Large intestine (tissue), 12 donors: Measurements from ENCODE around the gene LPCAT1. TPM values are rescaled to one million over a fixed set of nuclear protein-coding genes. Genes with fewer than 3 reads are reported as not detected.
A peak's percentile ranks its signal among the peaks of the same experiment; 100 is the strongest.
"Not testable (repeated sequence)": the region's sequence is repeated elsewhere in the genome, so short reads cannot be mapped to it uniquely, and the experiment has no call there.

ENCODE experiments used
- DNase-seq, 2 donors: peaks; one replicate each; pipeline versions ENCODE4 v3.0.0 to v3.0.0-alpha.2; 2013
- H3K27ac ChIP-seq: one replicate; pipeline ENCODE4 v1.5.1; 2013; ENCODE audit warnings: low read length
- H3K27me3 ChIP-seq: 2 replicates; pipeline ENCODE4 v1.6.1; 2013; ENCODE audit warnings: low read length; ENCODE audit not compliant: control insufficient read depth, insufficient read depth
- H3K36me3 ChIP-seq: 2 replicates; pipeline ENCODE4 v1.6.1; 2013; ENCODE audit warnings: low read length; ENCODE audit not compliant: control insufficient read depth, insufficient read depth
- H3K4me1 ChIP-seq: one replicate; pipeline ENCODE4 v1.6.1; 2013; ENCODE audit warnings: low read length; ENCODE audit not compliant: control insufficient read depth, insufficient read depth
- H3K4me3 ChIP-seq: one replicate; pipeline ENCODE4 v1.5.1; 2013; ENCODE audit warnings: low read length
- H3K9me3 ChIP-seq: one replicate; pipeline ENCODE4 v1.6.1; 2013; ENCODE audit warnings: mild to moderate bottlenecking, low read depth, low read length, moderate library complexity; ENCODE audit not compliant: control insufficient read depth
- WGBS: methylation state at CpG from one replicate; pipeline ENCODE4 v1.1.5; 2013; ENCODE audit warnings: low lambda C conversion rate; ENCODE audit not compliant: insufficient coverage; 5-methylcytosine and 5-hydroxymethylcytosine counted together
- long read RNA-seq, 11 donors: transcript quantifications; one replicate each; lab custom pipeline, GENCODE V29; 2026
- polyA plus RNA-seq: library from polyadenylated mRNA; unstranded; fragments of 120-200 nt; gene quantifications from one replicate; pipeline ENCODE4 v1.2.1, GENCODE V29; 2013

Gene LPCAT1
- polyA plus RNA-seq, result 14.8 TPM
- long read RNA-seq, donor 1, partial matches to known transcripts, result 0 of 2 reads
- long read RNA-seq, donor 1, other reads (novel, unspliced or antisense), result 0 of 2 reads
- long read RNA-seq, donor 2, partial matches to known transcripts, result 0 of 1 reads
- long read RNA-seq, donor 2, other reads (novel, unspliced or antisense), result 0 of 1 reads
- long read RNA-seq, donor 3, result 0 reads
- long read RNA-seq, donor 4, result 0 reads
- long read RNA-seq, donor 5, partial matches to known transcripts, result 0 of 2 reads
- long read RNA-seq, donor 5, other reads (novel, unspliced or antisense), result 0 of 2 reads
- long read RNA-seq, donor 6, partial matches to known transcripts, result 0 of 1 reads
- long read RNA-seq, donor 6, other reads (novel, unspliced or antisense), result 0 of 1 reads
- long read RNA-seq, donor 7, partial matches to known transcripts, result 0 of 3 reads
- long read RNA-seq, donor 7, other reads (novel, unspliced or antisense), result 0 of 3 reads
- long read RNA-seq, donor 8, partial matches to known transcripts, result 0 of 1 reads
- long read RNA-seq, donor 8, other reads (novel, unspliced or antisense), result 0 of 1 reads
- long read RNA-seq, donor 9, result 0 reads
- long read RNA-seq, donor 10, partial matches to known transcripts, result 0 of 2 reads
- long read RNA-seq, donor 10, other reads (novel, unspliced or antisense), result 0 of 2 reads
- long read RNA-seq, donor 11, partial matches to known transcripts, result 0 of 2 reads
- long read RNA-seq, donor 11, other reads (novel, unspliced or antisense), result 0 of 2 reads

GRCh38 chr5:1523793-1524480 lies at the start of gene LPCAT1:
LPCAT1 (minus strand) TSS chr5:1523960; CDS start chr5:1523844, 116 bp downstream.
- DNase-seq, result peak; percentile 42 to 71
- H3K27ac ChIP-seq, result no peak within 1 kb of the TSS
- H3K27me3 ChIP-seq, result peaks cover 15% of the 10 kb centered on the region
- H3K9me3 ChIP-seq, result no peaks in the 10 kb centered on the region
- WGBS, result no CpG with 5 or more reads among the region's 85 CpGs
- H3K4me3 ChIP-seq, result peak within 1 kb of the TSS; percentile 52
- H3K4me1 ChIP-seq, result peaks cover 6% of the 10 kb centered on the region
- H3K36me3 ChIP-seq, result peaks cover 8% of the 10 kb centered on the region

GRCh38 chr5:1571875-1572274 lies 48.1 kb upstream of the LPCAT1 start:
- H3K4me1 ChIP-seq, result peaks cover 13% of the 10 kb centered on the region
- not testable (repeated sequence) for H3K4me3 ChIP-seq, DNase-seq, H3K9me3 ChIP-seq, H3K27ac ChIP-seq, H3K36me3 ChIP-seq, H3K27me3 ChIP-seq
- WGBS, result no CpG with 5 or more reads among the region's 7 CpGs

GRCh38 chr5:1570975-1571374 lies 47.2 kb upstream of the LPCAT1 start:
- no CpG with 5 or more reads among the region's 10 CpGs for WGBS
- peaks cover 10% of the 10 kb centered on the region for H3K36me3 ChIP-seq
- DNase-seq, result no peak
- H3K9me3 ChIP-seq, result no peaks in the 10 kb centered on the region
- no peak overlapping the region for H3K4me3 ChIP-seq
- no peaks in the 10 kb centered on the region for H3K27me3 ChIP-seq
- peaks cover 13% of the 10 kb centered on the region for H3K4me1 ChIP-seq
- no peak overlapping the region for H3K27ac ChIP-seq

GRCh38 chr5:1568201-1568979 lies 44.6 kb upstream of the LPCAT1 start:
- H3K4me3 ChIP-seq, result no peak overlapping the region
- H3K27ac ChIP-seq, result peak overlapping the region; percentile 64
- WGBS, result 14% methylated on average over 1 of the region's 12 CpGs
- H3K9me3 ChIP-seq, result no peaks in the 10 kb centered on the region
- peak; percentile 73 to 85 for DNase-seq
- H3K4me1 ChIP-seq, result peaks cover 9% of the 10 kb centered on the region
- no peaks in the 10 kb centered on the region for H3K27me3 ChIP-seq
- peaks cover 11% of the 10 kb centered on the region for H3K36me3 ChIP-seq

GRCh38 chr5:1567527-1568200 lies 43.9 kb upstream of the LPCAT1 start:
- H3K4me1 ChIP-seq, H3K9me3 ChIP-seq, H3K4me3 ChIP-seq, H3K27me3 ChIP-seq: not testable (repeated sequence)
- Histone ChIP-seq H3K27ac (peak overlapping the region; percentile 64), H3K36me3 (peaks cover 11% of the 10 kb centered on the region)
- whole genome bisulfite sequencing, result 30% methylated on average over 2 of the region's 16 CpGs
- peak in 1 of 2 donors; percentile 39 for DNase-seq

- no peak overlapping the region for H3K27ac ChIP-seq
- WGBS, result no CpG with 5 or more reads among the region's 25 CpGs
- H3K4me1 ChIP-seq, result peaks cover 6% of the 10 kb centered on the region
- H3K4me3 ChIP-seq, result no peak overlapping the region
- no peaks in the 10 kb centered on the region for H3K27me3 ChIP-seq
- no peak for DNase-seq
- H3K36me3 ChIP-seq, result peaks cover 5% of the 10 kb centered on the region
- H3K9me3 ChIP-seq, result peaks cover 4% of the 10 kb centered on the region
These were observed 42.3 kb upstream of the LPCAT1 start for GRCh38 chr5:1565737-1566734.

- no peaks in the 10 kb centered on the region for H3K27me3 ChIP-seq
- no peak for DNase-seq
- WGBS, result no CpG with 5 or more reads among the region's 22 CpGs
- H3K4me3 ChIP-seq, result no peak overlapping the region
- H3K9me3 ChIP-seq, result peaks cover 4% of the 10 kb centered on the region
- no peak overlapping the region for H3K27ac ChIP-seq
- peaks cover 6% of the 10 kb centered on the region for H3K4me1 ChIP-seq
- H3K36me3 ChIP-seq, result peaks cover 2% of the 10 kb centered on the region
These were observed 41.3 kb upstream of the LPCAT1 start for GRCh38 chr5:1564824-1565736.

- H3K9me3 ChIP-seq, result peaks cover 4% of the 10 kb centered on the region
- H3K4me1 ChIP-seq, result peaks cover 6% of the 10 kb centered on the region
- WGBS, result no CpG with 5 or more reads among the region's 14 CpGs
- peaks cover 2% of the 10 kb centered on the region for H3K36me3 ChIP-seq
- no peak overlapping the region for H3K4me3 ChIP-seq
- H3K27ac ChIP-seq, result no peak overlapping the region
- no peak for DNase-seq
- no peaks in the 10 kb centered on the region for H3K27me3 ChIP-seq
These were observed 40.5 kb upstream of the LPCAT1 start for GRCh38 chr5:1564182-1564748.
